Eye (tissue), 1 donor: ENCODE results near the gene FBXO41.
A peak's percentile ranks its signal among the peaks of the same experiment; 100 is the strongest.

Experiments used
- DNase-seq: peaks from one replicate; pipeline ENCODE4 v3.0.0-alpha.2; 2015

The FBXO41 gene

DNA sequence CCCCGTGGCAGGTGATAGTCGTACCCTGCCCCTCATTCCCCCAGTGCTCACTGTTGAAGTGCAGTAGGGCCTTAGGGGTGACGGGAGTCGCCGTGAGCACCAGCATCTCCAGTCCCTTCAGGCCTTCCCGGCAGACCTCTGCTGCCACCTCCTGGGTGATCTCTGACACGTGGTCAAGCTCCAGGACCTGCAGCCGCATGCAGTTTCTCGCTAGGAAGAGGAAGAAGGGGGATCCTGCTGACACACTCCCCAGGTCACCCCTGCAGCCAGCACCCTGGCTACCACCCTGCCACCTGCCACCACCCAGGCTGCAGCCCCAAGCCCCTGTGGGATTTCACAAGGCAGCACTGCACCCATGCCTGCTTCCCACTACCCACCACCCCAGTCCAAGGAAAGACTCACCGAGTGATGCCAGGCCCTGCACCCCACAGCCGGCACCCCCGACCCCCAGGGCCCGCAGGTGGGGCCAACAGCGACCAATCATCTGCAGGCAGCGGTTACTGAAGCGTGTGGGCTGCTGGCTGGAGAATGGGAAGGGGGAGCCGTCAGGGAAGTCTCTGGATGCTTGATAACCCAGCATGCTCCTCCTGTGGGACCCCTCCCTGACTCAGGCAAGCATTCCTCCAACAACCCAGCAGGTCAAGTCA lies 23.8 kb downstream of the FBXO41 start:
- DNase-seq, result peak; percentile 44

DNA sequence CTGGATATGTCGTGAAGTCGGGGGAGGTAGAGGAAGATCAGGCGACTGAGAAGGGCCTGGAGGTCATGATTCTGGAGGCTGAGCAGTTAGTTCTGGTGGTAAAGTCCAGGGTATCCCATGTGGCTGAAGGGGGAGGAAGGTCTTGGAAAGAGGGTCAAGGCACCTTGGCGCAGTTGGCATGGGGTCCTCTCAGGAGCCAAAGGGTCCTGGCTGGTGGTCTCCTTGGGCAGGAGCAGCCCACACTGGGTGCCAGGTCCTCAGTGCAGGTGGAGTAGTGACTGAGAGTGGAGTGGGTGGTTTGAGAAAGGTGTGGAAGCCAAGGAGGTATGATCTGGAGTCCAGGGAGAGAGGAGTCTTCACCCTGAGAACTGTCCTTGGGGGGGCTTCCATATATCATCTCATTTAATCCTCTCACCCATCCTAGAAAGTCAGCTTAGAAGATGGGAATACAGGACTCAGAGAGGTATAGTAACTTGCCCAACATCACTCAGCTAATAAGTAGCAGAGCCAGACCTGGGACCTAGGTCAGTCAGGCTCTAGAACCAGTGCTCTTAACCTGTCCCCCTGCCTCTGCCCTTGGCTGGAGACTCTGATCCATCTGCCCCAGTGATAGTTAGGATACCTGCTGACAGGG lies 24.5 kb downstream of the FBXO41 start:
- no peak for DNase-seq

DNA sequence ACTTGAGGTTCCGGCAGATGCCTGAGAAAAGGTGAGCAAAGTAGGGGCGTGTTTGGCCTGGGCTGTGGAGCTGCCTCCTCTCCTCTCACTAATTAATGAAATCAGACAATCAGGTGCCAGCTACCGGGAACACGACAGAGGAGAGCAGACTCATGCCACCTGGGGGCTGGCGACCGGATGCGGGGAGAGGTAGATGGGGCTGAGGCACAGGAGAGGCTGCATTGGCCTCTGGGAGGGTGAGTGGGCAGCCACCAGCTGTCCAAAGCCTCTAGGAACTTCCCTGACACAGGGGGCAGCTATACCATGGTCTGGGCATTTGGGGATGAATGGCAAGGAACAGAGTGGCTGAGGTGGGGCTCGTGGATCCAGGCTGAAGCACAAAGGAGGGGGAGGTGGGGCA lies 25.0 kb downstream of the FBXO41 start:
- DNase-seq, result no peak

GRCh38 chr2:73258913-73259215 lies 25.4 kb downstream of the FBXO41 start:
- DNase-seq, result no peak

- DNase-seq, result no peak
These were observed 25.9 kb downstream of the FBXO41 start for GRCh38 chr2:73258186-73258912.

DNA sequence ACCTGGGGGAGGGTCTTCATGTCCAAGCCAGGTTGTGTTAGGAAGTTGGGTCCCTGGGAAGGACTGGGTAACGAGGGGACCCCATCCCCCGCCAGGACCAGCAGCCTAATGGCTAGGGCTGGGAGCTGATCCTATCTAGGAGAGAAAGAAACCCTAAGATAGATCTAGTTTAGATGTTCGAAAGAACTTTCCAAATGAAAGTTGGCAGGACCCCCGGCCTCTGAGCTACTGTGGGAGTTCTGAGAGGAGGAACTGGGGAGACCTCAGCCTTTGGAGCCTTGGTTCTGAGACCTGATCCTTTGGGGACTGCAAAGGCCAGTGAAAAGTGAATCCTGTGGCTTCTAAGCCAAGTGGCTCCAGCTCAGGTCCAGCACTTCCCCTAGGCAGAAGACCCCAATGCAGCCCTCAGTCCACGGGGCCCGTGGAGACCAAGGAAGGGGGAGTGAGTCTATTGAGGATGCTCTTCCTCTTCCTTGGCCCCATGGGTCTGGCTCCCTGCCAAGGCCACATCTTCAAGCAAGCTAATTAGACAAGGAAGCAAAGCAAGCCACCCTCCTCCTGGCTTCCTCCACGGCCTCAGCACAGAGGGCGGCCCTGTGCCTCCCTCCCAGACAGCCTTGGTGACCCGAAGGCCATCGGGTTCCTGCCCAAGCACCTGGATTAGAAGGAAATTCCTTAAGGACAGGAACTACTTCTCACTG lies 26.7 kb downstream of the FBXO41 start:
- no peak for DNase-seq

DNA sequence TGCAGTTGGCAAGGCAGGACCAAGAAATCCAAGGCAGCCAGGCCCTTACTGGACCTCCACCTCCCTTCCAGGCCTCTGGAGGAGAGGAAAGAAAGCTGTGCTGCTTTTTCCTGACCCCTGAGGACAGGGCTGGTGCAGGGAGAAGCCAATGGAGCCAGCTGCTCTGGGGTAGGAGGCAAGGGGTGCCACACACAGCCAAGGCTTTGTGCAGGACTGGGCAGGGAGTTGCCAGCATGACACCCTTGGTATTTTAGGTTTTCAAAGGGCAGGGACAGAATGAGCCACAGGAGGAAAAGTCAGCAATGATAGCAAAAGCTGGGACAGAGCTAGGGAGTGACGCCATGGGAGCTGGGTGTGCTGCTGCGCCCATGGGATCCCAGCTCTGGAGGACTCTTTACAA lies 27.3 kb downstream of the FBXO41 start:
- DNase-seq, result no peak

- no peak for DNase-seq
These were observed 27.7 kb downstream of the FBXO41 start for GRCh38 chr2:73256618-73256922.

DNA sequence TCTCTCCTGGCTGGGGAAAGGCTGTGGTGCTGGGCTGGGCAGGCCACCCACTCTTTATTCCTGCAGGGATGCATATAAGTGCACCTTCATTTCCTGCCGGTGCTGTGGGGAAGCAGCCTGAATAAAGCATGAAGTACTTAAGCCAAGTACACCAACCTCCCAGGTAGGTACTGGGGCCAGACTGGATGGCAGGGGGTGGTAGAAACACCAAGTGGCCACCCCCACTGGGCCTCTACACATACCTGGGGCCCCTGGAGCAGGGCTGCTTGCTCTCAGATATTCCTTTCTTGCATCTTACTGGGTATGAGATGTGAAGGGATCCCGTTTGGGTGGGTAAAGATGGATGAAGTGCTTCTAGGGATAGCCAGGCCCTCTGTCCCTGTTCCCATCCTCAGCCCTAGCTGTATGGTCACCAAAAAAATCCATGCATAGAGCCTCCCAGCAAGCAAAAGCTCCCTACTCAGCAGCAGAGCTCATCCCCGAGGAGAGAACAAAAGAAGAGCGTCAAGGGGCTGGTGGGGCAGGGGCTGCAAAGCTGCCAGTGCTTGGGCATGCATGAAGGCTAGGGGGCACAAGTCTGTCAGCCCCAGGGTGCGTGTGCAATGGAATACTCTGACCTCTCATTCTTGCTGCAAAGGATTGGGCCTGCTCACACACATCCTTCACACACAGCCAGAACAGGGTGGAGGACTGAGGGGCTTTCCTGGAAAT lies 28.2 kb downstream of the FBXO41 start:
- DNase-seq, result no peak

GRCh38 chr2:73255007-73255644 lies 29.2 kb downstream of the FBXO41 start:
- no peak for DNase-seq

- DNase-seq, result no peak
These were observed 29.8 kb downstream of the FBXO41 start for GRCh38 chr2:73254343-73255006.

DNA sequence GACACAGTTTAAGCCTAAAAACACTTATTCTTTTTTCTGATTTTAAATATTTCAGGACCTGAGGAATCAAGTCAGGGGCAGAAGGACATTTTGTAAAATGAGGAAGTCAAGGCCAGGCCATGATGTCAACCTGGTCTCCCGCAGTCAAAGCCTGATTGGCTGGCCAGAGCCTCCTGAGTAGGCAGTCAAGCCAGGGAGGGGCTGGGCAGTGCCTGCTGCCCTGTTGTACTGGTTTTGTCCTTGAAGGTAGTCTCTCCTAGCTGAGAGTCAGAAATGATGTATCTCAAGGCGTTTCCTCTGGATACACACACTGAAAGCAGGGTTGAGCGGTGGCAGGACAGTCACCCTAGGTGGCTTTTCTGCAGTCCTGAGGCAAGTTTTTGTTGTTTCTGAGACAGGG lies 30.4 kb downstream of the FBXO41 start:
- no peak for DNase-seq

DNA sequence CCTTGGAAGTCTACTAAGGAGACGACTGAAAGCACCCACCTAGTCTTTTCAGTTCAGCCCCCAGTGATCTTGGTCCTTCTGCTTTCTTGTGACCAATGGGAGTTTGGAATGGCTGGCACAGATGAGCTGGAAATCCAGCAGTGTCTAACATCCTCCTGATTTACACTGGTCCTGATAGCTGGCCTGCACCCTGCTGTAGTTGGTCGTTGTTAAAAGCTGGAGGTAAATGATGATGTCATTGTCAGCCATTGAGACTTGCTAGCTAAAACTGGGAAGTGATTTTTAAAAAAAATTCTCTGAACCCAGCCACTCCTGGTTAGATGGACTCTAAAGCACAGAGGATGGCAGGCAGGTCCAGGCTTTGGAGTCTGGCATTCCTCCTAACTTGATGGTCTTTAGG lies 30.9 kb downstream of the FBXO41 start:
- DNase-seq, result no peak

GRCh38 chr2:73252238-73253027 lies 31.8 kb downstream of the FBXO41 start:
- DNase-seq, result no peak

DNA sequence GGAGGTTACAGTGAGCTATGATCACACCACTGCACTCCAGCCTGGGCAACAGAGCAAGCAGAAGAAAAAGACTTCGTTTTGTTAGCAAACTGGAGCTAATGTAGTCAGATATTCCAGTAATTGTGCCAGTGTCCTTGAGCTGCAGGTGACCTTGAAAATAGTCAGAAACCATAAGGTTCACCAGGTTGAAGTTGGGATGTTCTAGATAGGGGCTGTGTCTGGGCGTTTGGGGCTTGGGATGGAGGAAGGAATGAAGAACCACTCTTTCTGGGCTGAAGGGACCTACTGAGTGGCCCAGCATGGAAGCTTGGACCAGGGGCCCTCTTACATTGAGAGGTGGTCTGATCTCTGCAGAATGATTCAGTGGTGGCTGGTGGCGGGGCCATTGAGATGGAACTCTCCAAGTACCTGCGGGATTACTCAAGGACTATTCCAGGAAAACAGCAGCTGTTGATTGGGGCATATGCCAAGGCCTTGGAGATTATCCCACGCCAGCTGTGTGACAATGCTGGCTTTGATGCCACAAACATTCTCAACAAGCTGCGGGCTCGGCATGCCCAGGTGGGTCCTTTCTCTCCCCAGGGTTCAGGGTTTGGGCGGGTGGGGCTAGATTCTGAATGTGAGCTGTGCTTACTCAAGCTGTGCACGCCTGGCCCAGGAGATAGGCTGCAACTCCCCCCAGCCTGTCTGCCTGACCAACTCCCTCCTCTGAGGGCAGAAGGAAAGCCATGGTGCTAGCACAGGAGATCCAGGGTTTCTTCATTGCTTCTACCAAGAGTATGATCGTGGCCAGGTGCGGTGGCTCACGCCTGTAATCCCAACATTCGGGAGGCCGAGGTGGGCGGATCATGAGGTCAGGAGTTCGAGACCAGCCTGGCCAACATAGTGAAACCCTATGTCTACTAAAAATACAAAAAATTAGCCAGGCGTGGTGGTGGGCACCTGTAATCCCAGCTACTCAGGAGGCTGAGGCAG lies 33.1 kb downstream of the FBXO41 start:
- DNase-seq, result no peak

DNA sequence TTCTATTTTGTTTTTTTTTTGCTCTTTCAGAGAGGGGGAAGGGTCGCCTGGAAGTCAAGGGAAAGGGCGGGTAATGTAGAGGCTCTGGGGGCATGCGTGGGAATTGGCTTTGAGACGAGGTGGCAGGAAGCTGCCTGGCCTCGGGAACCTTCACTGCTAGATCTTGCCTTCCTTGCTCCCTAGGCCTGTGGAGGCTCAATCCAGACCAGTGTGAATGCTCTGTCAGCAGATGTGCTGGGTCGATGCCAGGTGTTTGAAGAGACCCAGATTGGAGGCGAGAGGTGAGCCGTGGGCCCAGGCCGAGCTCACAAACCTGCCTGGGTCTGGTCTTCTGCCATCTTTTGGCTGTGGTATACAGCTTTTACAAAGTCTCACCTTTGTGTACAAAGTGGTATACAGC lies 34.6 kb downstream of the FBXO41 start:
- DNase-seq, result no peak

GRCh38 chr2:73246850-73247249 lies 37.4 kb downstream of the FBXO41 start:
- no peak for DNase-seq

DNA sequence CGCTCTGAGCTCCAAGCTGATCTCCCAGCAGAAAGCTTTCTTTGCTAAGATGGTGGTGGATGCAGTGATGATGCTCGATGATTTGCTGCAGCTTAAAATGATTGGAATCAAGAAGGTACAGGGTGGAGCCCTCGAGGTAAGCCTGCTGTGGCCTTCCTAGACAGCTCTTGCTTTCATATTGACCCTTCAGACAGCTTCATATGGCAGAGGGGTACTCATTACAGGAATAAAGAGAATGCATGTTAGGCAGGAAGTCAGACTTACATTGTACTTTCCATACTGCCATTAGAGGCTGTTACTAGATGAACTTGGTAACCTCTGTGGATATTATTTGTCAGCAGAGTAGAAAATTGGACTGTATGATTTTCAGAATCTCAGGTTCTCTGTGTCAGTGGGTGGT lies 39.7 kb downstream of the FBXO41 start:
- DNase-seq, result no peak

DNA sequence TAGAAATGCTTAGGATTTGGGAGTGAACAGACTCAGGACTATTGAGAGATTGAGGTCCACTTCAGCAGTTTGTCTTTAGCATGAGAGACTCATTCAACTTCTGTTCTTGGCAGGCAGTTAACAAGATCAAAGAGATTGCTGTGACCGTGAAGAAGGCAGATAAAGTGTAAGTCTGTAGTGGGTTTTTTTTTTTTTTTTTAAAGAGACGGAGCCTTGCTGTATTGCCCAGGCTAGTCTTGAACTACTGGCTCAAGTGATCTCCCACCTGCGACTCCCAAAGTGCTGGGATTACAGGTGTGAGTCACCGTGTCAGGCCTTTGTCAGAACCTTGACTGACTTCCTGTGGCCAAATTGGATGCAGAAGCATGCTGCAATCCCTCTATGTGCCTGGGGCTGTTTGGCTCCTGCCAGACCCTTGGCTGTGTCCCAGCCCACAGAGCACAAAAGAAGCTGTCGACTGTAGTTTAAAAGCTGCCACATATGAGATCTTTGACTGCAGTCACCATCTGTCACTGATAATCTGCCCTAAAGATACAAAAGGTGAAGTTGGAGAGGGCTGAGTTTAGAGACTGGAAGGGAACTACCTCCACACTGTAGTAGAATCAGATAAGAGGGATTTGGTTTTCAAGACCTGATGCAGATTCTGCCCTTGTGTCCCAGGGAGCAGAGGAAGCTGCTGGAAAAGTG lies 40.3 kb downstream of the FBXO41 start:
- DNase-seq, result no peak

- no peak for DNase-seq
These were observed 44.5 kb downstream of the FBXO41 start for GRCh38 chr2:73239776-73240175.
